ENCODE measurements around the gene ELOVL6.
"Not testable (repeated sequence)": the region's sequence is repeated elsewhere in the genome, so short reads cannot be mapped to it uniquely, and the experiment has no call there.

Gene ELOVL6

DNA sequence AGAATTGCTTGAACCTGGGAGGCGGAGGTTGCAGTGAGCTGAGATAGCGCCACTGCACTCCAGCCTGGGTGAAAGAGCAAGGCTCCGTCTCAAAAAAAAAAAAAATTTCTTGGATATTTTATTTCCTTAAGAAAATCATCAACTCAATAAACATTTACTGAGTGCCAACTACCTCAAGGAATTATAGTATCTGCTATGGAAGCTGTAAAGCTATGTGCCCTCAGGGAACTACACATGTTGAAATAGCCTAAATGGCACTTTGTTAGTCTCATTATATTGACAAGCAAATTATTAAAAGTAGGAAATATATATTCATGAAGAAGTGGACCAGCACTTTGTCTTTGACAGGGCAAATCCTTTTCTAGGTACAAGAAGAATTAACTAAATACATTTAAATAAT lies 40.8 kb downstream of the ELOVL6 start:
- no peak for DNase-seq

DNA sequence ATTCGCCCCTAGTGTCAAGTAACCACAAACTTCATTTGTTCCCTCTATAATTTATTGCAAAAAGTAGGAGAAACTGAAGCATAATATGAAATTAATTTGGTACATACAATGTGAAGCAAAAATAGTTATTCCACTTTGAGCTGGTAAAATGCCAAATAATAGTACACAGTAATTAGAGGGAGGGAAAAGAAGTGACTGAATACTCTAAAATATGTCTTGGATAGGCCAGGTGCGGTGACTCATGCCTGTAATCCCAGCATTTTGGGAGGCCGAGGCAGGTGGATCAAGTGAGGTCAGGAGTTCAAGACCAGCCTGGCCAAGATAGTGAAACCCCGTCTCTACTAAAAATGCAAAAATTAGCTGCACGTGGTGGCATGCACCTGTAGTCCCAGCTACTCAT lies 41.2 kb downstream of the ELOVL6 start:
- DNase-seq = not testable (repeated sequence)

DNA sequence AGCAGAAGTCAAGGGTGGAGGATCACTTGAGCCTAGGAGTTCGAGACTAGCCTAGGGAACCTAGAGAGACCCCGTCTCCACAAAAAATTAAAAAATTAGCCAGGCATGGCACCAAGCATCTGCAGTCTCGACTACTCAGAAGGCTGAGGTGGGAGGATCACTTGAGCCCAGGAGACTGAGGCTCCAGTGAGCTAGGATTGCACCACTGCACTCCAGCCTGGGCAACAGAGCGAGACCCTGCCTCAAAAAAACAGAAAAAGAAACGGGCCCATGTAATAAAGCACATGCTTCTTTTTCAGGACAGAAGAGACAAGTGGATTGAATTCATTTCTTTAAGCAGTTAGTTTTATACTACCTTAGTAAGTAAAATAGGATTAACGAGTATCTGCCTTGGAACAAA lies 42.0 kb downstream of the ELOVL6 start:
- no peak for DNase-seq

DNA sequence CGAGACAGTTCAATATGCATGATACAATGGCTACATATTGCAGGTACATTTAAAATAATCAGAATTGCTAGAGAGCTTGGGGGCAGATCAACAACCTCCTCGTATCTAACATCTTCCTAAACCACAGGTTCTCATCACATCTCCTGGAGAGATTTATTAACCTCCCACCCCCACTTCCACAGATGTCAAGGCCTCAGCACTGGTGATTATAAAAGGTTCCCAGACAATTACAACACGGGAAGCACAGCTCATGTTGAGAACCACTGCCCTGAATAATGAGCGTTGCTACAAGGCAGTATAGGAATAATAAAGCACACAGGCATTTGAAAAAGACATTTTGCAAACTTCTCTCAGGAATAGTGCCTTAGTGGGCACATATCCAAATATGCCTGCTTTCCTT lies 42.8 kb downstream of the ELOVL6 start:
- no peak for DNase-seq

DNA sequence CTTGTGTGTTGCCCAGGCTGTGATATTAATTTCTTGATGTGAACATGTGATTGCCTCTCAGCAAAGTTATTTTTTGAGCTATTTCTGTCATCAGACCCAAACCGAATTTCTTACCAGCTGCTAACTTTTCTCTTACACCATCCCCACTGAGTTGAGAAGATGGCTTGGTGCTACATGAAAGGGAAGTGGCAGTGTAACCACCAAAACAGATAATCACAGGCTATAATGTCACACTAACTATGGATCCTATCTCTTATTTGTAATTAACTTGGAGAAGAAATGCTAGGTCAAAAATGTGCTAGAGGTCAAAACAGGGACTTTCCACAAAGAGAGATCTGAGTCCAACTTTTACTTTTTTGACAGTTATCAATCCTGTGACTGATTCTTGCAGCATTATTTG lies 43.8 kb downstream of the ELOVL6 start:
- peak; percentile 5 for DNase-seq

DNA sequence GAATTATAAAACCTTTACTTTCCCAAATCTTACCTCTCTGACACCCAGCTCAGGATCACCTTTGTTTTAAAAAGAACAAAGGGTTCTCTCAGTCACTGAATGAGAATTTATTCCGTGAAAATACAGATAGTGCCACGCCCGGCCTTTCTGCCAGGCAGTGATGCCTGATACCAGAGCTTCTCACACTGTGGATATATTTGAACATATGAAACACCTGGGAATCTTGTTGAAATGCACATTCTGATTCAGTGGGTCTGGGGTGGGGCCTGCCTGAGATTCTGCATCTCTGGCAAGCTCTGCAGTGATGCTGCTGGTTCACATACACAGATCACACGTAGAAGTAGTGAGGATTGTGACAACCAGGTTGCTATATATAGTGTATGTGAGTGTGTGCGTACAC lies 46.0 kb downstream of the ELOVL6 start:
- DNase-seq = no peak

DNA sequence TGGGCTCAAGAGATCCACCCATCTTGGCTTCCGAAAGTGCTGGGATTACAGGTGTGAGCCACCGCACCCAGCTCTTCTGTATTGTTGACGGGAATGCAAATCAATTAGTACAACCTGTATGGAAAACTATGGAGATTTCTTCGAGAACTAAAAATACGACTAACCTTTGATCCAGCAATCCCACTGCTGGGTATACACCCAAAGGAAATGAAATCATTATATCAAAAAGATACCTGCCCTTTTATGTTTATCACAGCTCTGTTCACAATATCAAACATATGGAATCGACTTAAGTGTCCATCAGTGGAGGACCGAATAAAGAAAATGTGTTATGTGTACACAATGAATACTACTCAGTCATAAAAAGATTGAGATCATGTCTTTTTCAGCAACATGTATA lies 49.3 kb downstream of the ELOVL6 start:
- DNase-seq = no peak

DNA sequence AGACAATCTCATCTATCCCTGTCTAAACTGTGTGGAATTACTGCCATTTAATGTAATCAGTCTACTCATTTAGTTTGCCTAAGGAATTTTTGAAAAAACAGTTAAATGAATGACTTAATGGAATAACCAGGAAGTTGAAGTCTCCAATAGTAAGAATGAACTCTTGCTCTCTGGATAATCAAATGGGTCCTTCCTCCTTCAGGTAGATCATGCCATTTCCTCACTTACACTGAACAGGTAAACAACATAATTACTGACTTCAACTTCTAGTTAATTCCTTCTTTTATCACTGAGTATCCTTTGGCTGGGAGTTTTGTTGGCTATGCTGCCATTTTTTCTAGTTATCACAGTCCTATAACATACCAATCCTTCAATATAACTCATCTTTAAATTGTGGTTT lies 56.0 kb downstream of the ELOVL6 start:
- DNase-seq = no peak

DNA sequence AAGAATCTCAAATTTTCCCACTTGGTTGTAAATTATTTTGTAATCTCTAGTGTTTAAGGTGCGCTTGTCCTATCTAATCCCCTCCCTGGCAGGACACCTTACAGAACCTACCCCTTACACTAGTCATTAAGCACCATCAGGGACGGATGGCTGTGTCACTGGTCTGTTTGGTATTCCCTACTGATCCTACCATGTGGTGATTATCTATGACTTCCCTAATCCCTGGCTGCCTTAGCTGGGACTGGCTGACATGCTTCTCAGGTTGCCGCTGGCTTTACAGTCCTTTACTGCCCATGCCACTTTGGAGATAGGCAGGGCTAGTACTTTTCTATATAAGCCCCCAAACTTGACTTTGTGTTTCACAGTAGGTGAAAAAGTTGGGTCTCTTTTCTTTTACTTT lies 58.6 kb downstream of the ELOVL6 start:
- no peak for DNase-seq

DNA sequence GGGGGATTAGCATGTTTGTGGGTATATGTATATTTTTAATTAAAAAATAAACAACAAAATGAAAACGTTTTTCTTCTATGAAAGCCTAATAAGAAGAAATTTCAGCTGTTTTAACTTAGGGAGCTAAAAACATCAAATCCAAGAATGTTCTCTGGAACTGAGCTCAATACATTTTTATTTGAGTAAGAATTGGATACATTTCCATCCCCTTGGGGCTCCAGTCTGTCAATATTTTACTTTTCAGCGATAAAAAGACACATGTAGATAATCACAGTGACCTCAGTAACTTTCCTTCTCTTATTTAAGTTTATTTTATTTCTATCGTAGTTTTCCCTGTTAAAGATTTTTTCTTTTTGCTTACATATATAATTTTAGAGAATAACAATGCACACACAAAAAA lies 59.3 kb downstream of the ELOVL6 start:
- DNase-seq = no peak

DNA sequence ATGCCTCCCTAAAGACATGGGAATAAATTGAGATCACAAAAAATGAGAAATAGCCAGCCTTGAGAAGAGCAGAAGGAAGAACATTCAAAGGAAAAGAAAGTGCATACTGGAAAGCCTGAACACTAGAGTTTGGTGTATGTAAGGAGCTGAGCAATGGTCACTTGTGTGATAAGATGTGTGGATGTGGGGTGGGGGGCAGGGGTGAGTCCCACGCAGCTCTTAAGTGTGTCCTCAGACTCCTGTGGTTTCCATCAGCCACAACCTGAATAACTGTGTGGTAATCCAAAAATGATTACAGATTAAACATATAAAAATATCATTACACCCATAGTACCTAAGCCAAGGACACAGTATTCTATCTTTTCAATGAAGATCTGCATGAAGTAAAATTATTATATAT lies 59.9 kb downstream of the ELOVL6 start:
- no peak for DNase-seq

DNA sequence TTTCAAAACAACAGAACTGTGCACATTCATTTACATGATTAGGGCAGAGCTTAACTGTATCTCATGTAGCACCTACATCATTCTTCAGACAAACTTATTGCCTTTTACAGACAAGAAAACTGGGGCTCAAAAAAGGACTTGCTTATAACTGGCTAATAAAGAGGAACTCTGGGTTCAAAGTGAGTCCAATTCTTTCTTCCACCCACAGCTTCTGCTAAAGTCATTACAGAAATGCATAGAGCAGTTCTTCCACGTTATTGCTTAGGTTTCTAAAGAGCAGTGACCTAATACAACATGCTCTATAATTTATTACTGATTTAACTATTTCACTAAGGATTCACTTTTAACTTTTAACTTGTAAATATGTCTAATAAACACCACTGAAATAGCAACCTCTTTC lies 60.6 kb downstream of the ELOVL6 start:
- no peak for DNase-seq

DNA sequence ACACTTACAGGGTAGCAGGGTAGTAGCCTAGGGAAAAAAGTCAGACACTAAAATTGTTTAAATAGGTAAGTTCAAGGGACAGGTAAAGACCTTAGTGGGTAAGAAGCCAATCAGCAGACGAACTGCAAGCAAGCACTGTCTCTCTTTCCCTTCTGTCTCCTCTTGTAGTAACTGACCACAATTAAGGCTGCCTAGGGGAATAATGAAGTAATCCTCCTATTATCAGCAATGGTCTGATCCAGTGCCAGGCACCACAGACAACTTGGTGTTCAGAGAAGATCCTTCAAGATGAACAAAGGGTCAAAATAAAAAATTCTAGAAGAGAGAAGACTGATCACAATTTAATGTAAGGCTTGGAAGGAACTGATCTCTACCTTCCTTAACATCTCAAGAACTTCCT lies 62.9 kb downstream of the ELOVL6 start:
- DNase-seq = no peak

DNA sequence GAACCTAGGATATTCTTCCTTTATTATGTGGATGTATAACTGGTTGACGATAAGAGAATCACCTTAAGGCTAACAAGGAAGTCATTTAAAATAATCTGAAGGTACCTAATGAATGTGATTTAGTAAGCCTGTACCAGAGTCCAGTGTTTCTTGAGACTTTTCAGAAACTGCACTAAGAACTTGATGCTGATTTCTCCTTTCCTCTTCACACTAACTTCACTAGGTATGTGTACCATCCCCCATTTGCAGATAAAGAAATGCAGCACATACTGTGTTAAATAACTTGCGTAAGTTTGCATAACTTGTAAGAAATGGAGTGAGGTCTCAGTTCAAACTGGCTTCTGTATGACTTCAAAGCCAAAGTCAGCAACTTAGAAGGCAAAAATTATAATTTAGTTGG lies 63.3 kb downstream of the ELOVL6 start:
- DNase-seq = no peak

DNA sequence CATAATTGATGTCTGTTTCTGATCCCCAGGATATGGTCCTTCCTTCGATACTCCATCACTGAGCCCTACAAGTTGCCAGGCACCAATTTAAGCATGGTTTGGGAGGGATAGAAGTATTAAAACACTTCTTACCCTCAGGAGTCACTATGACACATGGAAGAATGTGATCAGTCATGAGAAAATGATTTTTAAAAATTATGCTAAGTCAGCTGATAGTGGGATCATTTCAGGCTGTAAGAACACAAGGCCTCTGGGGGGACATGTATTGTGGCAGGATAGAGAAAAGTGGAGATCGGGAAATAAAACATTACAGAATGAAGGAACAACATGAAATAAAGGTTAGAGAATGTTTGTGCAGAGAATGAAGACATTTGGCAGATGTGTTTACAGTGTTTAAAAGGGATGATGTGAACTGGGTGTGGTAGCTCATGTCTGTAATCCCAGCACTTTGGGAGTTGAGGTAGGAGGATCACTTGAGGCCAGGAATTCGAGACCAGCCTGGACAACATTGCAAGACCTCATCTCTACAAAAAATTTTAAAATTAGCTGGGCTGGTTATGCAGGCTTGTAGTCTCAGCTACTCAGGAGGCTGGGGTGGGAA lies 64.0 kb downstream of the ELOVL6 start:
- DNase-seq = no peak

DNA sequence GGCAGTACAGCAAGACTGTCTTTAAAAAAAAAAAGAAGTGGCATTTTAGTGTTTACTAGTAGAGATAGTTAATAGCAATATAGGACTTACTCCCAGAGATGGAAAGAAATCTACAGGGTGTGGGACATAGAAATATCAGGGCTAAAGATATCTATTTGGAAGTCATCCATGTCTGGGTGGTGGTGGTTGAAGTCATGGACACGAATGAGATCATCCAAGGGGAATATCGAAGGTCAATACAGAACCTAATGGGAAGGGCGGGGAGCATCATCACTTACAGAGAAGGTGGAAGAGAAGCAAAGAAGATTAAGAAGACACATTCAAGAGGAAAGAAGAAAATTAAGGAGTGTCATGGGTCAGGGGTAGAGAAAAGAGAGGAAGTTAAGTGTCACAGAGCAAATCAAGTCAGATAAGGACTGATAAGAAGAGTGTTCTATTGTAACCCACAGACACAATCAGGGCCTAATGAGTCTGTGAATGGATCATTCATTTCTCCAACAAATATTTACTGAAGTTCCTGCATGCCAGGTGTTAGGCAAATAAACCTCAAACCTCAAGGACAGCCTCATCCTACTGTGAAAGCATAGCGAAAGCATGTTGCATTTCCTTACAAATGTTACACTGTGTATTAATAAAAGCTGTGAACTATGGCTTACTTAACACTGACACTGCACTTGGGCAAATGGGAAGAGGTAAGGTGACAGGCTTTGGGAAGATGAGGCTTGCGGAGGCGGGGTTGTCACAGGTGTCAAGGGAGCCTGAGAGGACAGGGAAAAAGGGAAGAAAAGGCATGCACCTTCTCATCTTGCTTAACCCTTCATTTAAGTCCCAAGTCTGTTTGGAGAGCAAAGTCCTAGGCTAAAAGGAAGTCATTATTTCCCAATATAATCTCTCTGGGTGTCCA lies 65.3 kb downstream of the ELOVL6 start:
- DNase-seq = no peak

DNA sequence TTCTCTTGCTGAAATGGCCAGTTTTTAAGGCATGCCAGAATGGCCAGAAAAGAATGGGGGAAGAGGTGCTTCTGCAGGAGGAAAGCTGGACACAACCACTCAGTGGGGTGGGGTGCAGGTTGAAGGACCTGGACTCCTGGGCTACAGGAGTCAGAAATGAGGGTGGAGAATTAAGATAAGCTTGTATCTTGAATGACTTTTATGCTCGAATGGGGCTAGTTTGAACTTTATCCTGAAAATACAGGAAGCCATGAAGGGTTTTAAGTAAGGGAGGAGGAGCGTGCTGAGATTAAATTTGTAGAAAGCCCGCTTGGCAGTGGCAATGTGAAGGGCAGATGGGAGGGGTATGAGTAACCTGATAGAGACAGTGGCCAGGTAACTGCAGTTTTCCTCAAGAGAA lies 66.5 kb downstream of the ELOVL6 start:
- no peak for DNase-seq

DNA sequence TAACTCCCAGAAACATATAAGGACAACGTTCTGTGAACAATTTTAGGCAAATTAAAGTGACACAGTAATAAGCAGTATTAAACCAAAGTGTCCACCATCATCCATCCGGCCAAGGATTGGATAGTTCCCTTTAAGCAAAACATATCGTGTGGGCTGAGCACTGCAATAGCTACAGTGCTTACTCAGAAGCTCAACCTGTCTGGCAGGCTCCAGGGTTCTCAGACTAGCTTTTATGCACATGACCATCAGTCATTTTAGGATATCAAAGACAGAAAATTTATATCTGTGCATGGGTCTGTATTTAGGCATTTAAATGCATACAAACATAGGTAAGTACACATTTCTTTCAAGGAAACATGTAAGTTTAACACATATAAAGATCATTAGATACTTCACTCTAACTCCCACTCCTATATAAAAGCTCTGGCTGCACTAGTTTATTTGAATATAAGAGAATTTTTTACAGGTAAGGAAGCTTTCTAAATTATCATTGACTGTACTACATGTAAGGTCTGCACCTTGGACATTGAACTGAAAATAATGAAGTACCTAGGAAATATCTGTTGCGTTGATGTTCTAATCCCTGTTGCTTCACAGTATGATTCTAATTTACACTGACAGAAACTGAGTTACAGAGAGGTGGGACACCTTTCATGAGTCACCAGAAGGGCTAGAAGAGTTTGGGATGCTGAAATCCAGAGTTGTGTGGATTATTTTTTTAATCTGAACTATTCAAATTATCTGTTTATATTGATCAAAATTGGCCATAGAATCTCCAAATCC lies 67.6 kb downstream of the ELOVL6 start:
- no peak for DNase-seq

DNA sequence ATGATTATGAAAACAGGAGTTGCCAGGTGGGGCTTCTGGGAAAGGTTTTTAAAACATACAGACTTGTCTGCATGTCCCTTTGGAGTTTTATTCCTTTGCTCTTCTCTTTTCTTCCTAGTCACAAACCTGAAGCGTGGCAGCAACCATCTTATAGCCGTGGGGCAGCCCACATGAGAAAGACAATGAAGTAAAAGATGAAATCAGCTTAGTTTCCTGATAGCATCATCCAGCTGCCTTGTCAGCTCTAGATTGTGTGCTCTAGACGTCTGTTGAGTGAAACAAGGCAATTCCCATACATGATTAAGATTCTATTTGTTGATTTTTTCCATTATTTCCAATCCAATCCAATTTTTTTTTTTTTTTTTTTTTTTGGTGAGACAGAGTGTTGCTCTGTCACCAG lies 68.9 kb downstream of the ELOVL6 start:
- no peak for DNase-seq

DNA sequence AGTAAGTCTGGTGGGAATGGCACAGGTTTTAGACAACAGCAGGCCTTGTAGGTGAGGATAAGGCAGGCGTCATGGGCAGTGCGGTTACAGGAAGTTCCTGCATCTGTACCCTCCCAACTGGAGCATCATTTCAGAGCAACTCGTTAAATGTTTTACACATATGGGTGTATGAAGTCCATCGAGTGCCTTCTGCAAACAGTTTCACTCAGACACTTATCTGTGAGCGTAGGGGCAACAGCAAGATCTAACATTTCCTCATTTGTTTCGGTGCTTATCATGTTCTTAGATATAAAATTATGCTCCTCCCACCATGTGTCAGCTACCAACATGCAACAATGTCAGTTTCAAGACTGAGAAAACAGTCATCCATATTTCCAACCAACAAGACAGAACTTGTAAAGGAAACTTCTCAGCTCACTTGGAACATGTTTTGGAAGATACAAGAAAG lies 69.9 kb downstream of the ELOVL6 start:
- no peak for DNase-seq

DNA sequence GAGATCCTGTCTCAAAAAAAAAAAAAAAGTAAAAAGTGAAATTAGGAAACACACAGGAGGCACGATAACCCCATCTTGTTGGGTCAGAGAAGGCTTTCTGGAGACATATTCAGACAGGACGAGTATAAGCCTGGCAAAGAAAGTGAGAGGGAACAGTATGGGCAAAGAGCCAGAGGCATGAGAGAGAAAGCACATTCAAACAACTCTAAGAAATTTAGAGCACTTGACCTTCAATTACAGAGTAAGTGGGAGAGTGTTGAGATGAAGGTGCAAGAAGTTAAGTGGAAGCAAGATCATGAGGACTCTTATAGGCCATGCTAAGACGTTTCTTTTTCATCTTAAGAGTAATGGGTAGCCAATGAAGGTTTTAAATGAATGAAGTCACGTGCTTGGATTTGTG lies 70.4 kb downstream of the ELOVL6 start:
- no peak for DNase-seq

DNA sequence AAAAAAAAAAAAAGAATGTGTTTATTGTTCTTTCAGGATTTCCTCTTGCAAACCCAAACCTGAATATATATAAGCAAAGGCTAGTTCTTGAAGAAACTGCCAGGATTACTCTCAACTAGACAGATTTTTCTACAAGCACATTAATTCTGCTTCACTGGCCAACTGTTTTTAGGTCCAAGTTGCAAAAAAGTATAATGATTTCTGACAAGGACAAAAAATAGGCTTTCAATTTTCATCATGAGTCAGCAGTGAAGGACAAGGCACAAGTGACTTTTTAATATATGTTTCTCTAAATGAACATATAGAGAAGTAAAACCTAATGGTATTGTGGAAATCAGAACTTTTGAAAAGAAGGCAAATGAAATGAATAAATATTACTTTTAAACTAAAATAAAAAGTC lies 73.7 kb downstream of the ELOVL6 start:
- no peak for DNase-seq

DNA sequence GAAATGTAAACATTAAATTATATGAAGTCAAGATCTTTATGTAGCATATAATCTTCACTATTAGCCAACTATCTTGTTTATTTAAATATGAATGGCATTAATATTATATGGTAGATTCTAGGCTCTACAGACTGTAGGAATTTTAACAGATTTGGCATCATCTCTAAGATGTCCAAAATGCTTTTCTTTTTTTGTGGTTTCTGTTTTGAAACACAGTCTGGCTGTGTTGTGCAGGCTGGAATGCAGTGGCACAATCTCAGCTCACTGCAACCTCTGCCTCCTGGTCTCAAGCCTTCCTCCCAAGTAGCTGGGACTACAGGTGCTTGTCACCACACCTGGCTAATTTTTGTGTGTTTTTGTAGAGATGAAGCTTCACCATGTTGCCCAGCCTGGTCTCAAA lies 76.2 kb downstream of the ELOVL6 start:
- no peak for DNase-seq

DNA sequence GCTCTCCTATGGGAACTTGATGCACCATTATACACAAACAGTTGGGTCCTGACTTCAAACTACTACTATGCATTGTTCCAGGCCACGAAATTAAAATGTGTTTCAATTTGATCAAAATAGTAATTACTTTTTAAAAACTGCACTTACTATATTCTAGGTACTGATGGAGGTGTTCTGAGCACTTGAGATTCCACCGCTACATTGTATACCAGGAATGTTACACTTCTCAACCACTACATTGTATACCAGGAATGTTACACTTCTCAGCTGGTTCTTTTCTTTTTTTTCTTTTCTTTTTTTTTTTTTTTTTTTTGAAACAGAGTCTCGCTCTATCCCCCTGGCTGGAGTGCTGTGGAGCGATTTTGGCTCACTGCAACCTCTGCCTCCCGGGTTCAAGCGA lies 77.9 kb downstream of the ELOVL6 start:
- DNase-seq = no peak

Measured in CD4-positive, alpha-beta T cell treated with Interleukin-17A for 1 hour (primary cell).